ENCODE measurements around the gene NLE1. TPM values are rescaled to one million over a fixed set of nuclear protein-coding genes. Genes with fewer than 3 reads are reported as not detected.

The NLE1 gene
- total RNA-seq, 2 experiments from 2014 or later = 30.3 to 34.1 TPM

GRCh38 chr17:35130392-35130791, 11.7 kb downstream of the NLE1 start:
- no TSS peak for BruUV-seq (replicated peaks)
- Histone ChIP-seq H3K4me2 (ENCODE audit: low read length) (no peak overlapping the region), H3K79me2 (ENCODE audit: insufficient read depth, low read depth, low read length) (no peaks in the 10 kb centered on the region), H3K9me3 (ENCODE audit: low read length) (no peaks in the 10 kb centered on the region), H3K4me1 (ENCODE audit: insufficient read depth, low read length, poor library complexity, severe bottlenecking) (no peaks in the 10 kb centered on the region), H3K4me3 (ENCODE audit: low read depth, low read length, poor library complexity, severe bottlenecking) (no peak overlapping the region), H2AFZ (ENCODE audit: low read length) (no peak overlapping the region), H4K20me1 (ENCODE audit: insufficient read depth, low read length) (no peaks in the 10 kb centered on the region), H3K9me2 (ENCODE audit: insufficient read depth, low read length) (no peaks in the 10 kb centered on the region), H3K27ac (ENCODE audit: low read depth, low read length, poor library complexity, severe bottlenecking) (no peak overlapping the region), H3K36me3 (ENCODE audit: insufficient read depth, low read length) (peaks cover 63% of the 10 kb centered on the region)
- POLR2A ChIA-PET = interaction anchor here (0.7 kb wide), 1 partner anchor 44 kb away, joined by 4 read pairs; no protein-coding TSS in a partner anchor
- DNase-seq (ENCODE audit: low spot score) = no peak
- no peak for TF ChIP-seq CTCF (conservative IDR thresholded peaks at IDR 0.05; ENCODE audit: low read length)
- intact Hi-C loops (cut with micrococcal nuclease; ENCODE audit: unreplicated experiment) = no loop called here
- CTCF ChIA-PET (ENCODE audit: unreplicated experiment) = no interaction called here

GRCh38 chr17:35129973-35130351, 12.1 kb downstream of the NLE1 start:
- Histone ChIP-seq H3K9me2 (ENCODE audit: insufficient read depth, low read length) (no peaks in the 10 kb centered on the region), H3K4me1 (ENCODE audit: insufficient read depth, low read length, poor library complexity, severe bottlenecking) (no peaks in the 10 kb centered on the region), H3K27ac (ENCODE audit: low read depth, low read length, poor library complexity, severe bottlenecking) (no peak overlapping the region), H3K36me3 (ENCODE audit: insufficient read depth, low read length) (peaks cover 59% of the 10 kb centered on the region), H3K9me3 (ENCODE audit: low read length) (no peaks in the 10 kb centered on the region), H4K20me1 (ENCODE audit: insufficient read depth, low read length) (no peaks in the 10 kb centered on the region), H3K79me2 (ENCODE audit: insufficient read depth, low read depth, low read length) (no peaks in the 10 kb centered on the region), H3K4me2 (ENCODE audit: low read length) (no peak overlapping the region), H3K4me3 (ENCODE audit: low read depth, low read length, poor library complexity, severe bottlenecking) (no peak overlapping the region), H2AFZ (ENCODE audit: low read length) (no peak overlapping the region)
- no peak for TF ChIP-seq CTCF (conservative IDR thresholded peaks at IDR 0.05; ENCODE audit: low read length)
- no peak for TF ChIP-seq EZH2phosphoT487 (IDR thresholded peaks at IDR 0.05; ENCODE audit: borderline replicate concordance, low read depth, low read length)
- DNase-seq (ENCODE audit: low spot score) = no peak
- no TSS peak for BruUV-seq (replicated peaks)
- intact Hi-C loops (cut with micrococcal nuclease; ENCODE audit: unreplicated experiment) = no loop called here
- ChIA-PET POLR2A (no interaction called here), CTCF (ENCODE audit: unreplicated experiment) (no interaction called here)

GRCh38 chr17:35129154-35129972, 12.7 kb downstream of the NLE1 start:
- Histone ChIP-seq H3K4me1 (ENCODE audit: insufficient read depth, low read length, poor library complexity, severe bottlenecking) (no peaks in the 10 kb centered on the region), H3K9me2 (ENCODE audit: insufficient read depth, low read length) (no peaks in the 10 kb centered on the region), H3K79me2 (ENCODE audit: insufficient read depth, low read depth, low read length) (no peaks in the 10 kb centered on the region), H2AFZ (ENCODE audit: low read length) (no peak overlapping the region), H3K4me3 (ENCODE audit: low read depth, low read length, poor library complexity, severe bottlenecking) (no peak overlapping the region), H3K9me3 (ENCODE audit: low read length) (no peaks in the 10 kb centered on the region), H4K20me1 (ENCODE audit: insufficient read depth, low read length) (no peaks in the 10 kb centered on the region), H3K4me2 (ENCODE audit: low read length) (no peak overlapping the region), H3K36me3 (ENCODE audit: insufficient read depth, low read length) (peaks cover 53% of the 10 kb centered on the region), H3K27ac (ENCODE audit: low read depth, low read length, poor library complexity, severe bottlenecking) (no peak overlapping the region)
- intact Hi-C loops (cut with micrococcal nuclease; ENCODE audit: unreplicated experiment) = no loop called here
- ChIA-PET POLR2A (interaction anchor here (1.3 kb wide), 1 partner anchor 12 kb away, joined by 4 read pairs; no protein-coding TSS in a partner anchor), CTCF (ENCODE audit: unreplicated experiment) (interaction anchor here (0.6 kb wide), 1 partner anchor 11 kb away, joined by 4 read pairs; no protein-coding TSS in a partner anchor)
- no peak for DNase-seq (ENCODE audit: low spot score)
- TSS peak; percentile 15 for BruUV-seq (replicated peaks)
- TF ChIP-seq EZH2phosphoT487 (IDR thresholded peaks at IDR 0.05; ENCODE audit: borderline replicate concordance, low read depth, low read length) = no peak
- no peak for TF ChIP-seq CTCF (conservative IDR thresholded peaks at IDR 0.05; ENCODE audit: low read length)

Measured in OCI-LY7 (cell line).